CD4-positive, alpha-beta T cell treated with Interleukin-4 for 4 hours (primary cell): ENCODE measurements around the gene FLOT1.

Source experiments
- DNase-seq: peaks from one replicate; pipeline ENCODE4 v3.0.0-alpha.2; 2020

Gene FLOT1

DNA sequence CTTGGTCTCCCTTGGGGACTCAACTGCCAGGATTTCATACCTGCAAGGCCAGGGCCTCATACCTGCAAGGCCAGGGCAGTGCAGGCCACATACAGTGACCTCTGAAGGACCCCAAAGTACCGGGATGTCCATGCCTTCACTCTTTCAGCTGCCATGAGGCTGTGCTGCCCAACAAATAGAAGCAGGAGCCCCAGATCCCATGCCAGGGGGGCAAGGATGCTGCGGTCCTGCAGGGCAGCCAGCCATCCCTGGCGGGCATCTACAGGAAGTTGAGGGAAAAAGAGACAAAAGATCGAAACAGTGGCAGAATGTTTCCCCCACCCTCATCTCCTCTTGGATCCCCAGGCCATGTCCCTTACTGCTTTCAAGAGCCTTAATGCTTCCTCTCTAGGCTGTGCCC, 52.5 kb downstream of the FLOT1 start:
- no peak for DNase-seq

DNA sequence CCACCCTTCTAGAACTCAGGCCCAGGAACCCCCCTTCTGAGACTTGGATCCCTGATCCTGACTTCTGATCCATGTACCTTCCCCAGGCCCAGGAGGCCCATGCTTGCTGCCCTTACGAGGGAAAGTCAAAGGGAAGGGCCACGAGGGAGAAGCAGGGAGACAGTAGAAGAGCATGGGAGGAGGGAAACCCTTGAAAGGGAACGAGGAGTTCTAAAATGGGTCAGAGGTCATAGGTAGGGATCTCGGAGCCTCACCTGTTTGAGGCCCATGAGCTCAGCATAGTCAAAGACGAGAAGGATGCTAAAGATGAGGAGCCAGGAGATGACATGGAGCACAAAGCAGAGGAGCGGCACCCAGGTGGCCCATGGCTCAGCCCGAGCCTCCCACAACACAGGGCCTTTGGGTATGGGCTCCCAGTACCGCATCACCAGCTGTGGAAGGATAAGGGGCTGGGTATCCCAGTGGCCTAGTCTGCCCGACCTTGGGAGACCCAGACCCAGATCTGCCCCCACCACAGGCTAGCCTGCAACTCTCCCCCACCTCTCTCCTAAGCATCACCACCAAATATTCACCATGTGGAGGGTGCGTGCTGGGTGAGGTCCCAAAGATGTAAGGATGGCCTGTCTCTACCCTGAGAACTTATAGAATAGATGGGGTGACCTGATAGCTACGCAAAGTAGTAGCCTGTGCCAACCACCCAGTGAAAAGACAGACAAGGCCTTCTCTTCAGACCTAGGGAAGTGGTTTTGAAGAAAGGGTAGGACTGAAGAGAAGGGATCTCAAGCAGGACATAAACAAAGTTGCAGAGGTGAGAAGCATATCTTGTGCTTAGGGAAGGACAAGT, 53.2 kb downstream of the FLOT1 start:
- DNase-seq, result no peak

DNA sequence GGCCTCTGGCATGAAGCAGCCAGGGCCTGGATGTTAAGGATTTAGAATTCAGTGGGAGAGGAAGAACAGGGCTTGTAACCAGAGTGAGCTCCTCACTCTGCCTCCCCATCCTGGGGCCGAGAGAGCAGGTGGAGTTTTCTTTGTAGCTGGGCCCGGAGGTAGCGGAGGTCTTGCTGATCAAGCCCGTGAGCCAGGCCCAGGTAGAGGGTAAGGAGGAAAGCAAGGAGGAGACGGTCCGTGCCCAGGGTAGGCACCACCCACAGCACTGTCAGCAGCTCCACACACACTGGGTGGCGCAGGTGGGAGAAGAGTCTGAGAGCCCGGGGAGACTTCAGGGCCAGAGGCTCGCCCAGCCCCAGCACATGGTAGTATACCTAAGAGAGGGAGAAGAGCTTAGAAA, 53.9 kb downstream of the FLOT1 start:
- no peak for DNase-seq

DNA sequence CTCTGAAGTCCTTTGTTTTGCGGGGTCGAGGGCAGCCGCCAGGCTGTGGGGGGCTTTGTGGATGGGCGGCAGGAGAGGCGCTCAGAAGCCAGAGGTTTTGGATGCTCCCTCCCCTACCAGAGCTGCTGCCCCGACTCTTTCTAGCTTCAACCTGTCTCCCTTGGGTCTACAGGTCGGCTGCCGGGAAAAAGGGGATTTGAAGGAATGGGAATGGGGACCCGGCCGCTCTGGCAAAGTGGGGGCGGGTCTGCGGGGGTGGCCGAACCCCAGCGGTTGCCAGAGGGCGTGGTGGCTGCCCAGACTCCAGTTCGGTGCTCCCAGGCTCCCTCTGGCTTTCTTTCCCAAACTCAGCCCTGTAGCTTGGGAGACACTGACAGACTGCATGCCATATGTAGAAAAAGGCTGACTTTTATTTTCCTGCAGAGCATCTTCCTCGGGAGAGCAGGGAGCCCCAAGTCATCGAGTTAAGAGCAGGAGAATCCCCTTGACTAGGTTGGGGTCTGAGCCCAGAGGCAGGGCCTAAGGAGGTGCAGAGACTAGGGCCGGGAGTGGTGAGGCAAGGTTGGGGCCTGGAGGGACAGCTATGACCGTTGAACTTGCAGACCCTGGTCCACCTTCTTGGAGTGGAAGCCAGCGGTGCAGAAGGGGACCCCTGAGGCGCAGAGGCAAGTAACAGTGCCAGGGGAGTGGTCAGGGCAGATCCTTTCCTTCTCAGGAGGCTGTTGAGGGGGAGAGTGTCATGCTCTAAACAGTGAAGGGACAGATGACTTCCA, 54.6 kb downstream of the FLOT1 start:
- DNase-seq, result no peak

DNA sequence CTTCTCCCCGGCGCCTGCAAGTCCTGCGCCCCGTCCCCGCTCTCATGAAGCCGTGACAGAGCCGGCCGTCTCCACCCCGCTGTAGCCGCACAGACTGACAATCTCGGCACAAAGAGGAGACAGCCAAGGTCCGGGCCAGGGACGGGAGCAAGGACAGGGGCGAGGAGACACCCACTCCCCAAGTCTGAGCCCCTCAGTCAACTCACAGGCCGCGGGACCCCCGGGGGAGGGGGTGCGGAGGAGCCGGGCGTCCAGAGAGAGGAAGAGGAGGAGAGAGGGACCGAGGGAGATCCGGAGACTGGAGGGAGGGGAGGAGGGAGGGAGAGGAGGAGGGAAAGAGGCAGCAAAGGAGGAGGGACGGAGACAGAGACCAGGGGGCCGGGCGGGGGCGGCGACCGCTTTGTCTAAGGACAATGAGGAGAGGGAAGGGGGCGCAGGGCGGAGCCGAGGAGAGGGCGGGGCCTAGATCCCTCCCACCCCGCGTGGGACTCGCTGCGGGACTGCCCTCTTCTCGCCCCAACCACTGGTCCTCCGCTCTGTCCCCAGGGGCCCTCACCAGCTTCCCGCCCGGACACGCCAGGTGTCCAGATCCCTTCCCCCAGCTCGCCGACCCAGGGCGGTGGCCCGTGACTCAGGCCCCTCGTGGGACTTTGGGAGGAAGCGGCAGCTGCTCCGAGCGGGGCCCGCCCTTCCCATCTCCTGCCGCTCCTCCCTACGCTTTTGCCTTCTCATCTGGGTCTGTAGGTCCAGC, 55.4 kb downstream of the FLOT1 start:
- peak; percentile 76 for DNase-seq

DNA sequence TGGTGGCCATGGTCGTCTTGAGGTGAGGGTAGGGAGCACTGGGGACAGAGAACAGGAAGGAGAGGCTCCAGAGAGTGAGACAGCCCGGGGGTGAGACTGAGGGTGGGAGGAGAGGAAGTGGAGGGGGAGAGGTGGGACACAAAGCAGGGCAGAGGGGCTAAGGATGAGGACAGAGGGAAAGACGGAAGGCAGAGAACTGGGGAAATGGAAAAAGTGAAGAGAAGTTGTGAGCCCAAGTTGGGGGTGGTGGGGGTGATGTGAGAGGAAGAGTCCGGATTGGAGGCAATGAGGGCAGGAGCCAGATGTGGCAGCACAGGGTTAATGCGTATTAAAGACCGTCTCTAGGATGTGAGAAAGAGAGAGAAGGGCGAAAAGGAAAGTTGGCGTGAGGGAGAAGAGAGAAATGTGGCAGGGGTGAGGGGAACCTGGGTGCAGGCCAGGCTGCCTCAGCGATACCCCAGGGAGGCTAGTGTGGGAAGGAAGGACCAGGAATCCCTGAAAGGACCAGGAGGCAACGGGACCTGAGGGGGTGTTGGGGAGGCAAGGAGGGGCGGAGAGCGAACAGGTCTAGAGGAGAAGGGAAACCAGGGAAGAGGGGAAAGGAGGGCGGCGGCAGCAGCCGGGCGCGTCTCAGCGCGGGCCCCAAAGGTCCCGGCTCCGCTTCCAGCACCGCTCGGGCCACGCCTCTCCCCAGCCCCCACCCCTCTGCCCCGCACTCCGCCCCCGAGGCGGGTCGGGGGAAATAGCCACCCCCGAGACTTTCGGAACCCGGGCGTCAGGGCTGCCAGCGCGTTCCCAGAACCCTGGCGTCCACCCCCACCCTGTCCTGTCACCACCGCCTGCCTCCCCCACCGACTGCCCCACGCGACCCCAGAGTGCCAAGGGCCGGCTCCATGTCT, 56.2 kb downstream of the FLOT1 start, which contains the start of gene PPP1R18:
PPP1R18 (minus strand) TSS at position 637 of the 899 bp plus-strand sequence; CDS start at position 10, 627 bp downstream.
- peak; percentile 74 for DNase-seq

DNA sequence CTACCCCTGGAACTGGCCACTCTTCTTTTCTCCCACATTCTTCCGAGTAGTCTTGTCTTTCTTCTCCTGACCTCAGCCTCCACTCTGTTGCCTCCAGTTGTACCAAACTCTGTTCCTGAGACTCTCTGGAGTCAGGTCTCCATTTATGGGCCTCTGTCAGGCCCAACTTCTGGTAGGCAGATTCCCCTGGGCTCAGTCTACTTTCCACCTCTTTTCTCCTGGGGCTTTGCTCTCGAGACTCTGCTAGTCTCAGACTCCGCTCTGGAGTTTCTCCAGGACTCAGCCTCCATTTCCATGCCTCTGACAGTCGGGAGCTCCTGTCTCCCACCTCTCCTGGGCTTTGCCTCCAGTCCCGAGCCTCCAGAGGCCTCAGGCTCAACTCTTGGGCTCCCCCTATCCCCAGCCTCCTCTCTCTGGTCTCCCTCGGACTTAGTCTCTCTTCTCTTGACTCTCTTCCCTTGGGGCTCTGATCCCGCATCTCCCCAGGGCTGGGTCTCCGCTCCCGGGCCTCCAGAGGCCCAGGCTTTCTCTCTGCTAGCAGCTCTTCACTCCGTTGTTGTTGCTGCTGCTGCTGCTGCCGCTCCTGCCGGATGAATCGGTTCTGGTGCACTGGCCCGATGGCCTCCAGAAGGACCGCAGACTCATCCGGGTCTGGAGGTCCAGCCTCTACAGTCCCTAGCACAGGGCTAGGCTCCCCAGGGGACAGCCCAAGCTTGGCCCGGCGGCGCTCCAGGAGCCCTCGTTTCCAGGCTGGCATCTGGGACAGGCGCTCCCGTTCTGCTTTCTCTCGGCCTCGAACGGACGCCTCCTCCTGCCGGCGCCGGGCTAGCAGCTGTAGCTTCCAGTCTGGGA, 57.1 kb downstream of the FLOT1 start:
- peak; percentile 22 for DNase-seq

DNA sequence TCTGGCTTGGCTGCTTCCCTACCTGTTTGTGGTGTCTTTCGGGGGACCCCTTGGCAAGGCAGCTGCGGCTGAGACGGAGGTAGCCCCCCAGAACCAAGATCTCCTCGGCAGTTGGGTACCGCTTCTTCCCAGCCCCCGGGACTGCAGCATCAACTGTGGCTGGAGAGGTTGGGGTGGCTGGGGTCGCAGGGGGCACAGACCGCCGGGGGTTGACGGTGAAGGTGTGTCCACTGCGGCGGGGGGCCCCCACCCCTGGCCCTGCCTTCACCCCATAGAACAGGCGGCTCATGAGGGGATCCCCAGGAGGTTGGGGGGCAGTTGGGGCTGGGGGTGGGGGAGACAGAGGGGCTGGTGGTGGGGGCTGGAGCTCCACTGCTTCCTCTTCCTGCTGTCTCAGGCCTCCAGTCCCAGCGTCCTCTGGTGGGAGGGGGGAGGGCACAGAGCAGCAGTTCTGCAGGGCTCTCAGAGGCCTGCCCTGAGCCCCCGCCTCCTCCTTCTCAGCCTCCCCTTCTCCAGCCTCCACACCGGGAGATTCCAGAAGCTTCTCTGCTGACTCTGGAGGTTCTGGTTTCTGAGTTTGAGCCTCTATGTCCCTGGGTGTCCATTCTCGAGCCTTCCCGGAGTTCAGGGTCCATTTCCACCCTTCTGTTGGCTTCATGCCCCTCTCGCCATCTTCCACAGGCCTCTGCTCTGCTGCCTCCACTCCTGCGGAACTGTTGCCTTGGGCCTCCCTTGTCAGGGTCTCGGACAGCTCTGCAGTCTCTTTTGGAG, 57.9 kb downstream of the FLOT1 start:
- DNase-seq, result peak; percentile 59

DNA sequence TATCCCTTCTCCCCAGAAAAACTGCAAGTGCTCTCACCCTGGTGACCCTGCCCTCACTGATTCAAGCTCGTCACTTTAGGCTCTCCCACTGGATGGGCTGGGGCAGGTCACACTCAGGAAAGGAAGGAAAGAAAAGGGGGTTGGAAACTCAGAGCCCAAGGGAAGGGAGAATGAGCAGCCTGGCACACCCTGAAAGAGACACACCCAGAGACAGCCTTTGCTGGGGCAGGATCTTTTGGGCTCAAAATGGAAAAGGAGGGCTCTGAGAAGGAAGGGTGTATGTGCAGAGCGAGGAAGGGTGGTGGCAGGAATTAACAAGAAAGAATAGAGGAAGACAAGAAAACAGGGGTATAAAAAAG, 58.5 kb downstream of the FLOT1 start:
- no peak for DNase-seq

DNA sequence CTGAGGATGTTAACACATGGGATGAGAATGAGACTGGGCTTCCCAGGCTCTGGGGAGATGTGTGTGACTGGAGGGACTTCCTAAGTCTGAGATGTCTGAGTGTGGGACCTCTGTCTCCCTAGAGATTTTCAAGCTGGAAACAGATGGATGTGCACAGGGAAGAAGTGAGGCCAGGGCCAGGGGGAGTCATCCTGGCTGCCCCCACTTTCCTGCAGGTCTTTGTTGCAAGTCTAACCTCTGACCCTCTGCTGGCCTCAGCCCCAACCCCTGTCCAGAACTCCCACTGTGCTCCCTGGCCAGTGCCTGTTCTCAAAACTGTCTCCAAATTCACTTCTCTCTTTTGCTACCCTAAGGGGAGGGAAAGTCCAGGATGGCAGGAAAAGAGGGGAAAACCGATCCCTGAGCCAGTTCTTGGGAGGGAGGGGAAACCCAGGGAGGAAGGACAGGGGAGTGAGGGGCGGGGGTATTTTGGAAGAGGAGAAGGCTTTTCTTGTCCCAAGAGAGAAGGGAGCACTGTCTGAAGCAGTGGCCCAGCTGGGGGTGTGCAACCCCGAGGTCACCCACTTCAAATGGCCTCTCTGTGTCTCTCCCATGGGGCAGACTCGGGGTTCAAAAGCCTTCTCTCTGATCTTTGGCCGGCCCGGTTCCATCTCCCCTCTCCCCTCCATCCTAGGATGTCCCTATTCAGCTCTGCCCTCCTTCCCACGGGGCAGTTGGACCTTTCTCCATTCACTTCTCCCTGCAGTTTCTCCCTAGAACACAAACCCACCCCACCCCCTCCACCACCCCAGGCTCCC, 59.1 kb downstream of the FLOT1 start:
- no peak for DNase-seq

DNA sequence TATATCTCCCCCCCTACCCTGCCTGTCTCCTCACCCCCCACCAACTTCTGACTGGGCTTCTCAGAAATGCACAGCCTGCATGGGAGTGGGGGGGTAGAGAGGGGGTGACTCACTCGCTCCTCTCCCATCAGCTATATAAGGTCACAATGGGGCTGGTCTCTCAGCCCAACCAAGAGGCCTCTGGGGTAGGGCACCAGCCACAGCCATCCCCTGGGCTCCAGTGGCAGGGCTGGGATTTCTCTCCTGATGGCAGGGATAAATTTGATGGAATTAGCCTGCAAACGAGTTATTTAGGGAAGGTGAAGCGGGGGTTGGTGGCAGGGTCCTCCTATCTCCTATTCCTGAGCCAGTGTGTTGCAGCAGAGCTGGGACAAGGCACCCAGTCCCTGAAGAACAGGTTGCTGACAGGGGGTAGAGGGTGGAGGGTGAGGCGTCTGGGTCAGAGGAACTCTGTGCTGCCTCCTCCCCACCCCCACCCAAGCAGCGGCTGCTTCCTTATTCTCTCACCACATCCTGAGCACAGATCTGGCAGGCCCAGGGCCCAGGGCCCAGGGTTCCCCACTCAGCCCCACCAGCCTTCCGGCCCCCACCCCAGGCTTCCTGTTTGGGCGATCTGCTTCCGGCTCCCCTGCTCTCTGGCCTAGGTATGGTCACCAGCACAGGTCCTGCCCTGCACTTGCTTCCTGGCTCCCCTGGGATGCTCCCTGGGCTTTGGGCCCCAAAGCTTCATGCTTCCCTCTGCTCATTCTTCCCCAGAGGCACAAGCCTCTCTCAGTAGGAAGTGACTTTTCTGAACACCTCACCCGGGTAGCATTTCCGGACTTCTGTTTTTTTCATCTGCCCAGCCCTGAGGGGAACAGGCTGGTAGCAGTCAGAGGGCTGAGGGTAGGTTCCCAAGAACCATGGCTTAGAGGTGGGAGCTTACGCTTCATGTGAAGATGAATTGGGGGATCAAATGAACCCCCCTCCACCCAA, 60.1 kb downstream of the FLOT1 start:
- peak; percentile 90 for DNase-seq

DNA sequence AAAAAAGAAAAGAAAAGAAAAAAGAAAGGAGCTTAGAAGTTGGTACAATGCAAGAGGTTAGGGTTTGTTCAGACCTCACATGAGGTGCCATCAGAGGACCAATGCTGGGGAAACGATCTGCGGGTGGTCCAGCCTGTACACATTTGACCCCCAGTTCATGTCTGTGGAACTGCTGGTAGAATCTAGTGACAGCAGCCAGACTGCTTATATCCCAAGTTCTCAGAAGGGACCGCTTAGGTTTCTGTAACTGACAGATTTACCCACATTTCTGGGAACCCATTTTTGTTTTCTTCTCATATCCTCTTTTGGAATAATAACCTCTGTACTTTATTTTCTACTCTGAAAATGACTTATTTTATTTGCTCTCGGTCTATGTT, 60.7 kb downstream of the FLOT1 start:
- DNase-seq, result no peak

DNA sequence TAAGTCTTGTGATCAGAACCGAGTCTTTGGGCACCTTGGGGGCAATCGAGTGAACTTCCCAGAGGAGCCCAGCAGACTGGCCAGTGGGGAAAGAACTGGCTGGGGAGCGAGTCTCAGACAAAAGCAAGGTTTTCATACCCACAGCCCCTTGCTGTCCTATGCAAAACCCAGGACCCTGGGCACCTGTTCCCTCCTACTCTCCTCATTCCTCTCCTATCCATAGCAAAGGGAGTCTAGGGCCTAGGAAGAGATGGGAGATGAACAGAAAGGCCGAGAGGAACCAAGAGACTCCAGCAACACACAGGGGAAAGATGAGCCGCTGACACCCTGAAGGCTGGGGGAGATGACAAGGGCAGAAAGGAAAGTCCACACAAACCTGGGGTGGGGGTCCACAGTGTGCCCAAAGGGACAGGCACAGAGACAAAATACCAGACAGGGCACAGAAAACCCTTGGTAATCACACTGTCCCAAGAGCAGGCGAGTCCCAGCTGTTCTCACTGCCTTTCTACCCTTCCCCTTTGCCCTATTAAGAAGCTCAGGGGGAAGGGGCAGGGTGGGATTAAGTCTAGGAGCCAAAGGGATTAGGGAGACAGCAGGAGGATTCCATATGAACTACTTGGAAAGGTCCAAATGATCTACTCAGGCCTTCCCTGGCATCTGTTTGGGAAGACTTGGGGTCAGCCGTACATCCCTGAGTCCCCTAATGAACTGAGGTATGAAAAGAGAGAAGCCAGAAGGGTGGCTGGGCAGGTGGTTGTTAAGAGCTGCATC, 62.5 kb downstream of the FLOT1 start:
- DNase-seq, result no peak

DNA sequence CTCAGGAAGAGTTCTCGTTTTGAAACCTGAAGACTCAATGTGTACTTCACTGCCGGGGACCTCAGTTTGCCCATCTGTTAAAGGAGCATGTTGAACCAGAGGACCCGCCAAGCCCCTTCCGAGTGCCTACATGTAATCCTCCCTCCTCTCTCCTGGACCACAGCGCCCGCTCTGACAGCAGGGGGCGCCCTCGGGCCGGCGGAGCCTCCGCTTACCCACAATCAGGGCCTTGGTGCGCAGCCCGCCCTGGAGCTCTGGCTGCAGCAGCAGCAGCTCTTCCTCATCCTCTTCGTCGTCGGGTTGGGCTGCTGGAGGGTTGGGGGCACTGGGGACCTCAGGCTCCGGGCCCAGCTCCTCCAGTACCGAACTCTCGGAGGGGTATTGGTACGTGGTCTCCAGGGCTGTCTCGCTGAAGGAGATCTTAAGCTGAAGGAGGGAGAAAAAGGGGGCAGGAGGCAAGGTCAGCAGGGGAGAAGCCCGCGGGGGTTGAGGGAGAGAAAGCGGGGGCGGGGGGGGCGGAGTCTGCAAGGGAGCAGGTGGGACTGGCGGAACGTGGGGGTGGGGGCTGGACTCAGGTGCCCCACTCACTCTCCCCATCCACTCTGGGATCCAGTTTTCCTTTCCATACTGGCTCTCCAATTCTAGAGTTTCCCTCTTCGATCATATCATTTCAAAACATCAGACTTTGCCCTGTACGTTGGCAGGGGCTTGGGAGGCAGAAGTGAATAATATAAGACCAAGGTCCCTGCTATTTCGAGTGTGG, 63.3 kb downstream of the FLOT1 start:
- DNase-seq, result peak; percentile 87
